ENCODE results near the gene AP5Z1.
A peak's percentile ranks its signal among the peaks of the same experiment; 100 is the strongest.

Gene AP5Z1

DNA sequence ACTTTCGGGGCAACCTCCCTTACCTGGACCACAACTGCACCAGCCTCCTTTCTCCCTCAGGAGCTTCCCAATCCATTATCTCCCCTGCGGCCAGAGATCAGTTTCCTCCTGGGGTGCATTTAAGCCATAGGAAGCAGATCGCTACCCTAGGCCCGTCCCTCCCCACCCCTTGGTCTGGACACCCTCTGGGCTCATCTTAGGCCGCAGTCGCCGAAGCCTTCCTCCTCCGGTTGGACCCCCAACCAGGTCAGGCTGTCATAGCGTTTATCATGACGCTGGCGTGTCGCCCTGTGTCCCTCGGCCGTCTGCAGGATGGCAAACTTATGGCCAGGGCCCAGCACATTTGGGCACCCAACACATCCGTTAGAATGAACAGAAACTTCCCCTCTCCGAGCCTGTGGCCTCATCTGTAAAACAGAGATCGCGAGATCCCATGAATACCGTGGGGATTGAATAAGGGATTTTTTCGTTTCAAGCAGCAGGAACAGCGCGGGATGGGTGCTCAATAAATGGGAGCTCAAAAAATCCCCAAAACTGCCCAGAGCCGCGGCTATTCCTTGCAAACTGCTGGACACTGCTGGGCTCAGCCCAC, 669 bp upstream of the AP5Z1 start:
- Histone ChIP-seq H3K36me3 (ENCODE audit: control insufficient read depth, insufficient read depth, low read length) (no peaks in the 10 kb centered on the region), H3K27ac (ENCODE audit: low read depth, low read length) (peak overlapping the region; percentile 93), H3K4me3 (ENCODE audit: low read length) (peak overlapping the region; percentile 78), H3K9ac (ENCODE audit: low read length) (peak overlapping the region; percentile 59), H3K27me3 (ENCODE audit: control insufficient read depth, insufficient read depth, low read length) (no peaks in the 10 kb centered on the region), H3K4me1 (ENCODE audit: control insufficient read depth, insufficient read depth, low read length) (peaks cover 20% of the 10 kb centered on the region)

DNA sequence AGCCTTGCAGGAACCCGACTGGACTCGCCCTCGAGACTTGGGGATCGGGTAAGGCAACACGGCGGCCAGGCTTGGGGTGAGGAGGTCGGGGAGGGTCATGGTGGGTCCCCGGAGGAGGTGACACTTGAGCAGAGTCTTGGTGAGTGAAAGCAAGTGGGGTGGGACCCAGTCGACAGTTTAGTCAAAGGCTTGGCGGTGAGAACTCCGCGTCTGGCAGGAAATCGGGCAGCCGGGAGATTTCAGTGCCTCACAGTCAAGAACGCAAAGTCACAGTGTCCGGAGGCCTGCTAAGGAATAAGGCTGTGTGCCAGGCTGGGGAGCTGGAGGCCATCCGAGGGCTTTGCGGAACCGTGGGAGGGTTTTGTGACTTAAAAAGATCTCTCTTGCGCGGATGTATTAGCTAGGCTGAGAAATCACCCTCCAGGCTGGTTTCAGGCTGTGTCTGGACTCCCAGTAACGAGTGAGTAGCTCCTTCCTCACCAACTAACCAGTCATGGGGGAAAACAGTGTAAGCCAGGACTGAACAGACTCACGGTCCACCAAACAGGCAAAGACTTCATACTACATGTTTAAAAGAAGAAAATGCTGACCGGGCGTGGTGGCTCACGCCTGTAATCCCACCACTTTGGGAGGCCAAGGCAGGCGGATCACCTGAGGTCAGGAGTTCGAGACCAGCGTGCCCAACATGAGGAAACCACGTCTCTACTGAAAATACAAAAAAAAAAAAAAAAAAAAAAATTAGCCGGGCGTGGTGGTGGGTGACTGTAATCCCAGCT, 613 bp downstream of the AP5Z1 start:
- H3K27me3 ChIP-seq (ENCODE audit: control insufficient read depth, insufficient read depth, low read length), result no peaks in the 10 kb centered on the region
- H3K36me3 ChIP-seq (ENCODE audit: control insufficient read depth, insufficient read depth, low read length), result peaks cover 2% of the 10 kb centered on the region
- peaks cover 15% of the 10 kb centered on the region for H3K4me1 ChIP-seq (ENCODE audit: control insufficient read depth, insufficient read depth, low read length)
- peak overlapping the region; percentile 93 for H3K27ac ChIP-seq (ENCODE audit: low read depth, low read length)
- peak overlapping the region; percentile 78 for H3K4me3 ChIP-seq (ENCODE audit: low read length)
- H3K9ac ChIP-seq (ENCODE audit: low read length), result peak overlapping the region; percentile 88

DNA sequence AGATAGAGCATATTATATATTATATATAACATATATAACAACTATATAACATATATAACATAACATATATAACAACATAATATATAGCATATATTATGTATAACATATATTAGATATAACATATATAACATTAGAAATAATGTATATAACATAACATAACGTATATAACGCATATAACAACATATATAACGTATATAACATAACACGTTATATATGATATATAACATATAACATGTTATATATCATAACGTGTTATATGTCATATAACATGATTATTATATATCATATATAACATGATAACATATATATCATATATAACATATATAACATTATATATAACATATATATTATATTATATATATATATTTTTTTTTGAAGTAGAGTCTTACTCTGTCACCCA, 3.7 kb downstream of the AP5Z1 start:
- H3K27me3 ChIP-seq (ENCODE audit: control insufficient read depth, insufficient read depth, low read length), result no peaks in the 10 kb centered on the region
- H3K36me3 ChIP-seq (ENCODE audit: control insufficient read depth, insufficient read depth, low read length), result peaks cover 22% of the 10 kb centered on the region
- peaks cover 14% of the 10 kb centered on the region for H3K4me1 ChIP-seq (ENCODE audit: control insufficient read depth, insufficient read depth, low read length)
- H3K4me3 ChIP-seq (ENCODE audit: low read length), result no peak overlapping the region
- H3K27ac ChIP-seq (ENCODE audit: low read depth, low read length), result no peak overlapping the region
- H3K9ac ChIP-seq (ENCODE audit: low read length), result no peak overlapping the region

DNA sequence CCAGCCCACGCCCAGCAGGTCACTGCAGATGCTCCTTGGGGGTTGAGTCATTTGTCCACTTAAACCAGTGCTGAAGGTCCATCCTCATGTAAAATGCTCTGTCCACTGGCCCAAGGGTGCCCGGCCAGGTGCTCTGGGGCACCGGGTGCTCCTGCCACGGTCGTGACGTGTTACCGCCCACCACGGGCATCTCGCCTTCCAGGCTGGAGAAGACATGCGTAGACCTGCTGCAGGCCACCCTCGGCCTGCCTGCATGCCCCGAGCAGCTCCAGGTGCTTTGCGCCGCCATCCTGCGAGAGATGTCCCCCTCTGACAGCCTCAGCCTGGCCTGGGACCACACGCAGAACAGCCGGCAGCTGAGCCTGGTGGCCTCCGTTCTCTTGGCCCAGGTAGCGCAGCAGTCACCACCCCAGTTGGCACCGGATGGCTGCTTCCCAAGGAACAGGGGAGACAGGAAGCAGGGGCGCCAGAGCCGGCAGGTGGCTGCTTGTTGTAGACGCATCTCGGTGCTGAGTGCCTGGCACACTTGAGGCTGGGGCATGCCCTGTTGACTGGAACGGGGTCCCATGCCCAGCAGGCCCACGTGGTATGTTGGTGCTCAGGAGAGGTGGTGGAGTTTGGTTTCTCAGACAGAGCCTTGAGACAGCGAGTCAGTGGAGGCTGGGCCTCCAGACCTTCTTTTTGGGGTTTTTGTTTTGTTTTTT, 6.1 kb downstream of the AP5Z1 start:
- no peak overlapping the region for H3K4me3 ChIP-seq (ENCODE audit: low read length)
- H3K27me3 ChIP-seq (ENCODE audit: control insufficient read depth, insufficient read depth, low read length), result no peaks in the 10 kb centered on the region
- peaks cover 3% of the 10 kb centered on the region for H3K4me1 ChIP-seq (ENCODE audit: control insufficient read depth, insufficient read depth, low read length)
- H3K36me3 ChIP-seq (ENCODE audit: control insufficient read depth, insufficient read depth, low read length), result peaks cover 32% of the 10 kb centered on the region
- H3K27ac ChIP-seq (ENCODE audit: low read depth, low read length), result no peak overlapping the region
- H3K9ac ChIP-seq (ENCODE audit: low read length), result no peak overlapping the region

DNA sequence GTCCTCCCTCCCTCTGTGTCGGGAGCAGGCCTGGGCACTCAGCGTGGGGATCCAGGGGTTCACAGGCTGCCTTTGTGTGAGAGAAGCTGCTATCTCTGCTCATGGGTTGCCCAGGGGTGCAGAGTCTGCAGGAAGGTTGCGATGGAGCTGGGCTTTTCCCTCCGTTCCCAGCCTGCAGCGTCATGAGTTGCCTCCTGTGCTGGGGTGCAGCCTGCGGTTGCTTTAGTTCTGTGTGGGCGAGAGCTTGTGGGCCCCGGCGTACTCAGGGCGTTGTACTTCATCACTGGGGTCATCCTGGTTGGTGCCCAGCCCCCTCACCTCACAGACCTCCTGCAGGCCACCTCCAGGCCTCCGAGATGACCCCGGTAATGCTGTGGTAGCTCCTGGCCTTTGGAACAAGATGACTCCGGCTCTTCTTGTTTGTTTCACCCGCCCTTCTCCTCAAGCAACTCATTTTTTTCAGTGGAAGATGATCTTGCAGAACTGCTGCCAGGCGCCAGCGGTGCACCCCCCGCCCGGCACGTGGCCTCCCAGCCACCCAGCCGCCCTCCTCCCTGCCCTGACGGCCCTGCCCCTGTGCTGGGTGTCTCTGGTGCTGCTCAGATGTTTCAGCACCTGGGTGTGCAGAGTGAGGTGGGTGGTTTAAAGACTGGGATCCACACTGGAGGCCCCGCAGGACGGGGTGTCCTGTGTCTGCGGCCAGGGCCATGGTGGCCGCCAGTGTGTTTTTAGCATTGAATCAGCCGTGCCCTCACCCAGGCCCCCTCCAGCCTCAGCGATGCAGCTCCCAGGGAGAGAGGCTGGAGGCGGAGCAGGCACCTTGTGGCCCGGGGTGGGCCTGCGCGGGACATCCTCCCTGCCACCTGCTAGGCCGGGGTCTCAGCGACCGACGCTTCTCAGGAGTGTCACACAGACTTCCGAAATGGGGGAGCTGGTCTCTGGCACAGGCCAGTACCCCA, 7.2 kb downstream of the AP5Z1 start:
- H3K4me1 ChIP-seq (ENCODE audit: control insufficient read depth, insufficient read depth, low read length), result no peaks in the 10 kb centered on the region
- H3K4me3 ChIP-seq (ENCODE audit: low read length), result no peak overlapping the region
- H3K27ac ChIP-seq (ENCODE audit: low read depth, low read length), result no peak overlapping the region
- H3K27me3 ChIP-seq (ENCODE audit: control insufficient read depth, insufficient read depth, low read length), result no peaks in the 10 kb centered on the region
- no peak overlapping the region for H3K9ac ChIP-seq (ENCODE audit: low read length)
- peaks cover 37% of the 10 kb centered on the region for H3K36me3 ChIP-seq (ENCODE audit: control insufficient read depth, insufficient read depth, low read length)

DNA sequence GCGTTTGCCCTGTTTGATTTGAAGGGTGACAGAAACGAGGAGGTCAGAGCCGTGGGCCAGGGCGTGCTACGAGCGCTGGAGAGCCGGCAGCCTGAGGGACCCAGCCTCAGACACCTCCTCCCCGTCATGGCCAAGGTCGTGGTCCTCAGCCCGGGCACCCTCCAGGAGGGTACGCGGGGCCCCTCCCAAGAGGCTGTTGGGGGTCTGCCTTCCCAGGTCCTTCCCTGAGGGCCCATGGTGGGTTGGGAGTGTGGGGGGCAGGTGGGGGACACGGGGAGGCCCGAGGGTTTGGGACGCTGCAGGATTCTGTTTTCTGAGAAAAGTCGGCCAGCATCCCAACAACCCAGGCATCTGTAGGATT, 7.8 kb downstream of the AP5Z1 start:
- Histone ChIP-seq H3K27ac (ENCODE audit: low read depth, low read length) (no peak overlapping the region), H3K36me3 (ENCODE audit: control insufficient read depth, insufficient read depth, low read length) (peaks cover 40% of the 10 kb centered on the region), H3K4me3 (ENCODE audit: low read length) (no peak overlapping the region)

DNA sequence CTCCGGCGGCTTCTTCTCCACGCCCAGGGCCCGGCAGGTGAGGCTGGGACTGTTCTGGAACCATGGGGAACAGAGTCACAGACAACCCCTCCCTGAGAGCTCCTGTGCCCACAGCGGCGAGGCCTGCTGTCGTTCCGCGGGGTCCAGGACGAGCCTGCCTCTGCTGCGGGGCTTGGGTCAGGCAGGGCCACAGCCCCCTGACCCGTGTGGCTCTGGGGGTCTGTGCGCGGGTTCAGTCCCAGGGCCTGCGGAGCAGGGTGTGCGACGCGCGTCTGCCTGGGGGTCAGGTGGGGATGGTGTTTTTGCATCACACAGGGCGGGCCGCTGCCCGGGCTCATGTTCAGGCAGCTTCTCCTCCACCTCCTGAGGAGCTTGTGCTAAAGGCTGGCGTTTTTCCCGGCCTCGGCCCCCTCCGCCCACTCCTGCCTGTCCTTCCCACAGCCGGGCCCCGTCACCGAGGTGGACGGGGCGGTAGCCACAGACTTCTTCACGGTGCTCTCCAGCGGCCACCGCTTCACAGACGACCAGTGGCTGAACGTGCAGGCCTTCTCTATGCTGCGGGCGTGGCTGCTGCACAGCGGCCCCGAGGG, 8.4 kb downstream of the AP5Z1 start:
- H3K27ac ChIP-seq (ENCODE audit: low read depth, low read length), result no peak overlapping the region
- peaks cover 40% of the 10 kb centered on the region for H3K36me3 ChIP-seq (ENCODE audit: control insufficient read depth, insufficient read depth, low read length)

More for the DNA sequence above, 7.8 kb downstream of the AP5Z1 start:
- H3K9ac ChIP-seq (ENCODE audit: low read length), result no peak overlapping the region
- no peaks in the 10 kb centered on the region for H3K27me3 ChIP-seq (ENCODE audit: control insufficient read depth, insufficient read depth, low read length)
- H3K4me1 ChIP-seq (ENCODE audit: control insufficient read depth, insufficient read depth, low read length), result no peaks in the 10 kb centered on the region

DNA sequence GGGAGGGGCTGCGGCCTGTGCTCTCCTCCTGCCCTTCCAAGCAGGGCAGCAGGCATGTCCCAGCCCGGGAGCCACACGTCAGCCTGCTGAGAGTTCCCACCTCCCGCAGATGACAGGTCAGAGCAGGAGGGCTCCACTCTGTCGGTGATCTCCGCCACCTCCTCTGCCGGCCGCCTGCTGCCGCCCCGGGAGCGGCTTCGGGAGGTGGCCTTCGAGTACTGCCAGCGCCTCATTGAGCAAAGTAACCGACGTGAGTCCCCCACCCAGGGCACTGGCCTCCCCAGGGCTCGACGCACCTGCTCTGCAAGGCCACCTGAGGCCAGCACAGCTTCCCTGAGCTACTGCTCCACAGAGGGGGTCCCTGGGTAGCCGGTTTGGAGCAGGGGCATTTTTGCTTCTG, 9.4 kb downstream of the AP5Z1 start:
- Histone ChIP-seq H3K4me1 (ENCODE audit: control insufficient read depth, insufficient read depth, low read length) (no peaks in the 10 kb centered on the region), H3K4me3 (ENCODE audit: low read length) (no peak overlapping the region), H3K27me3 (ENCODE audit: control insufficient read depth, insufficient read depth, low read length) (no peaks in the 10 kb centered on the region), H3K36me3 (ENCODE audit: control insufficient read depth, insufficient read depth, low read length) (peaks cover 45% of the 10 kb centered on the region), H3K9ac (ENCODE audit: low read length) (no peak overlapping the region), H3K27ac (ENCODE audit: low read depth, low read length) (no peak overlapping the region)

More for the DNA sequence above, 8.4 kb downstream of the AP5Z1 start:
- Histone ChIP-seq H3K4me1 (ENCODE audit: control insufficient read depth, insufficient read depth, low read length) (no peaks in the 10 kb centered on the region), H3K27me3 (ENCODE audit: control insufficient read depth, insufficient read depth, low read length) (no peaks in the 10 kb centered on the region), H3K9ac (ENCODE audit: low read length) (no peak overlapping the region), H3K4me3 (ENCODE audit: low read length) (no peak overlapping the region)

DNA sequence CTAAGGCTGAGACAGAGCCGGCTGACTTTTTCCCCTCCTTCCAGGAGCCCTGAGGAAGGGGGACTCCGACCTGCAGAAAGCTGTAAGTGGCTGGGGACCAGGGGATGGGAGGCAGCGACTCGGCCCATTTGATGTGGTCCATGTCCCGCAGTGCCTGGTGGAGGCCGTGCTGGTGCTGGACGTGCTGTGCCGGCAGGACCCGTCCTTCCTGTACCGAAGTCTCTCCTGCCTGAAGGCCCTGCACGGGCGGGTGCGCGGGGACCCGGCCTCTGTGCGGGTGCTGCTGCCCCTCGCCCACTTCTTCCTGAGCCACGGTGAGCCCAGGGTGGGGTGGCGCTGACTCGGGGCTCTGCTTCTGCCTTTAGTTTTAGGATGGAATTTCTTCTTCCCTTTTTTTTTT, 9.9 kb downstream of the AP5Z1 start:
- Histone ChIP-seq H3K27me3 (ENCODE audit: control insufficient read depth, insufficient read depth, low read length) (no peaks in the 10 kb centered on the region), H3K36me3 (ENCODE audit: control insufficient read depth, insufficient read depth, low read length) (peaks cover 45% of the 10 kb centered on the region), H3K27ac (ENCODE audit: low read depth, low read length) (no peak overlapping the region), H3K9ac (ENCODE audit: low read length) (no peak overlapping the region), H3K4me1 (ENCODE audit: control insufficient read depth, insufficient read depth, low read length) (no peaks in the 10 kb centered on the region), H3K4me3 (ENCODE audit: low read length) (no peak overlapping the region)

DNA sequence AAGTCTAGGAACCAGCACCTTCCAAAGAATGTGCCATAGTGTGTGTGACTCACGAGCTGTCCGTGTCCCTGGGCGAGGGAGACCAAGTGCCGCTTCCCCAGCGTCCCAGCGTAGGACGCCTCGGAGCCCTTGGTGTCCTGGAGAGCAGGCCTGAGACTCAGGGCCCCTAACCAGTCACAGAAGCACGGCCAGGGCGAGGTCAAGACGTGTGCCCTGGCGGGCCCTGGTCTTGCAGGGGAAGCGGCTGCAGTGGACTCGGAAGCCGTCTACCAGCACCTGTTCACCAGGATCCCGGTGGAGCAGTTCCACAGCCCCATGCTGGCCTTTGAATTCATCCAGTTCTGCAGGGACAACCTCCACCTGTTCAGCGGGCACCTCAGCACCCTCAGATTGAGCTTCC, 10.6 kb downstream of the AP5Z1 start:
- H3K4me1 ChIP-seq (ENCODE audit: control insufficient read depth, insufficient read depth, low read length), result no peaks in the 10 kb centered on the region
- H3K9ac ChIP-seq (ENCODE audit: low read length), result no peak overlapping the region
- H3K27me3 ChIP-seq (ENCODE audit: control insufficient read depth, insufficient read depth, low read length), result no peaks in the 10 kb centered on the region
- no peak overlapping the region for H3K27ac ChIP-seq (ENCODE audit: low read depth, low read length)
- peaks cover 48% of the 10 kb centered on the region for H3K36me3 ChIP-seq (ENCODE audit: control insufficient read depth, insufficient read depth, low read length)
- H3K4me3 ChIP-seq (ENCODE audit: low read length), result no peak overlapping the region

DNA sequence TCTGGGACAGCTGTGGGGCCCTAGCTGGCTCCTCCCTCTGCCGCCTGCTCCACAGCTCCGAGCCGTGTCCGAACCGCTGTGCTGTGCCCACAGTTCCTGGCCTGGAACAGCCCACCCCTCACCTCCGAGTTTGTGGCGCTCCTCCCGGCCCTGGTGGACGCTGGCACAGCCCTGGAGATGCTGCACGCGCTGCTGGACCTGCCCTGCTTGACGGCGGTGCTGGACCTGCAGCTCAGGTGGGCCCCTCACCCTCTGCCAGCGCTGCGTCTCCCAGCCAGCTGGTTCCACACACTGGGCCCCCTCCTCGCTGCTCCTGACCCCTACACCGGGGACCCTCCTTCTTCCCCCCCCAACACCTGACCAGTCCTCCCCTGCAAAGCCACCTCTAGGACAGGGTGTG, 12.1 kb downstream of the AP5Z1 start:
- H3K27ac ChIP-seq (ENCODE audit: low read depth, low read length), result no peak overlapping the region
- H3K9ac ChIP-seq (ENCODE audit: low read length), result no peak overlapping the region
- no peaks in the 10 kb centered on the region for H3K27me3 ChIP-seq (ENCODE audit: control insufficient read depth, insufficient read depth, low read length)
- no peaks in the 10 kb centered on the region for H3K4me1 ChIP-seq (ENCODE audit: control insufficient read depth, insufficient read depth, low read length)
- no peak overlapping the region for H3K4me3 ChIP-seq (ENCODE audit: low read length)
- H3K36me3 ChIP-seq (ENCODE audit: control insufficient read depth, insufficient read depth, low read length), result peaks cover 38% of the 10 kb centered on the region
